Activated CD4-positive, alpha-beta T cell treated with anti-CD3 and anti-CD28 coated beads, Interleukin-2, amount 50 U/mL, for 4 hours (primary cell): Measurements from ENCODE around the gene MEF2D.

Source experiments
- DNase-seq, 2 experiments: peaks; one replicate each; pipeline ENCODE4 v3.0.0-alpha.2; 2020

Gene MEF2D

DNA sequence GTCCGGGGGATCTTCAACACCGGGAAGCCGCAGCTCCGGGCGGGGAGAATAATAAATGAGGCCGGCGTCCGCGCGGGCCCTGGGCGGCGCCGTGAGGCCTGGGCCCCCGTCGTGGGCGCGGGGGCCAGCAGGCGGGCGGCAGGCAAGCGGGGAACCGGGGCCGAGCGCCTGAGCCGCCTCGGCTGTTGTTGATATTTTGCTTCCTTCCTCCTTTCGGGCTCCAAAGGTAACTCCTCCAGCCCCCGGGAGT lies at the start of gene MEF2D:
TSS of gene MEF2D (minus strand) at position 233 of the 250 bp plus-strand sequence. CDS start 17,483 bp downstream, outside the sequence.
- DNase-seq = no peak

DNA sequence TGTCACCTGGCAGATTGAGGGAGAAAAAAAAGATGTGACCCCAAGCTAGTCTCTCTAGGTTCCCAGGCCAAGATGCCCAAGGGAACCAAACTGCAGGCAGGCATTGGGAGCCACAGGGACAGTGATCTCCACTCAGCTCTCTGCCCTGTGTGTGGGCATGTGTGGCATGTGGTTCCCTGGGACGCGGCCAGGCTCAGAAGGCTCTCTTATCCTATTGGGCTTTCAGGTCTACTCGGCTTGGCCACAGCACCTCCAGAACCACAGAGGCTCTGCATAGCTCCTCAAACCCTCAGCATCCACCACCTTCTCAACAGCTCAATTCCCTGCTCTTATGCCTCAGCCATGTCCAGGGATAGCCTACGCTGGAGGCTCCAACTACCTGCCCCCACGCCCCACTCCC lies 49.8 kb upstream of the MEF2D start:
- DNase-seq = no peak

DNA sequence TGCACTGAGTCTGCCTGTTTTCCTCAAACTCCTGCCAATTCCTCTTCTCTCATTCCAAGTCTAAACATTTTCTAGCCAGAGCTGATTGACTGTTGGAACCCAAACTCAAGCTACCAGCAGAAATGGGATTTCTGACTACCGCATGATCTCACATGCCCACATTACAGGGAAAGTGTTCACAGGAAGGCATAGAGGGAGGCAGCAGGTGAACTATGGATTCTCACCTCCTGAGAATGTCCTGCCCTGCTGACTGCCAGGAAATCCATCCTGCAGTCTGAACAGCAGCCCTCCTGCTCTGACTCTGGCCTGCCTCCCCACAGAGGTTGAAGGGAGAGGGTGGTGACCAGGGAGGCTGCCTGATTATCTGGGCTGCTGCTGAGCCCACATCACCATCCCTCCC lies 49.3 kb upstream of the MEF2D start:
- DNase-seq = no peak

DNA sequence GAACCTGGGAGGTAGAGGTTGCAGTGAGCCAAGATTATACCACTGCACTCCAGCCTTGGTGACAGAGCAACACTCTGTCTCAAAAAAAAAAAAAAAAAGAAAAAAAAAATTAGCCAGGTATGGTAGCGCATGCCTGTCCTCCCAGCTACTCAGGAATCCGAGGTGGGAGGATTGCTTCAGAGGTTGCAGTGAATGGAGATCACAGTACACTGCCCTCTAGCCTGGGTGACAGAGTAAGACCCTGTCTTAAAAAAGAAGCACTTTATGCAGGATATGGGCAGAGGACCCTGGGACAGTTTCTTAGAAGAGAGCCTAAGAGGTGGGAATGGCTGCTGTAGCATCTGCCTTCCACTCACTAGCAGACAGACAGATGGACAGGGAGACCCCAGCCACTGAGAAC lies 48.8 kb upstream of the MEF2D start:
- no peak for DNase-seq

DNA sequence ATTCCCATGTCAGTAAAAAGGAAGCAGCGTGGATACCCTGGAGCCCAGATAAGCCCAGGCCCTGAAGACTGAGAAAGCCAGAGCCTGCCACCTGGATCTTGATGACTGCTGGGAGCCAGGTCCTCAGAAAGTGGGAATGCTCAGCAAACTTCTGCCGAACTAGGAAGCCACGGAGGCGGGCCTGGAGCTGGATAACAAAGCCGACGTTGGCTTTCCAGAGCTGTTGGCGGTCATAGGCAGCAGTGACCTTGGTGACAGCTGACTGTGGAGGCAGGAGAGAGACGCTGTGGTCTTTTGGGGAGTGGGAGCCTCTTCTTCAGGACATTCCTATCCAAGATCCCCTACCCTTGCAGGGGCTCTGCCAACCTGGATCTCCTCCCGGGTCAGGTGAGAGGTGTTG lies 47.4 kb upstream of the MEF2D start:
- DNase-seq = no peak

DNA sequence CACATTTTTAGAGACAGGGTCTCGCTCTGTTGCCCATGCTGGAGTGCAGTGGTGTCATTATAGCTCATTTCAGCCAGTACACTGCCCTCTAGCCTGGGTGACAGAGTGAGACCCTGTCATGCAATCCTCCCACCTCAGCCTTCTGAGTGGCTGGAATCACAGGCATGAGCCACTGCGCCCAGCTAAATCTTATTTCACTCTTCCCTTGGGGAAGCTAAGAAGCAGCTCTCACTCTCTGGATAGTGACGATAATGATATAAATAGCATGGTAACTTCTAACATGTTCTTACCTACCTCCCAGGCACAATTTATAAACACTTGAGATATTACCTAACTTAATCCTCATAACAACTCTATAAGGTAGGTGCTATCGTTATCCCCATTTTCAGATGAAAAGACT lies 46.9 kb upstream of the MEF2D start:
- no peak for DNase-seq

DNA sequence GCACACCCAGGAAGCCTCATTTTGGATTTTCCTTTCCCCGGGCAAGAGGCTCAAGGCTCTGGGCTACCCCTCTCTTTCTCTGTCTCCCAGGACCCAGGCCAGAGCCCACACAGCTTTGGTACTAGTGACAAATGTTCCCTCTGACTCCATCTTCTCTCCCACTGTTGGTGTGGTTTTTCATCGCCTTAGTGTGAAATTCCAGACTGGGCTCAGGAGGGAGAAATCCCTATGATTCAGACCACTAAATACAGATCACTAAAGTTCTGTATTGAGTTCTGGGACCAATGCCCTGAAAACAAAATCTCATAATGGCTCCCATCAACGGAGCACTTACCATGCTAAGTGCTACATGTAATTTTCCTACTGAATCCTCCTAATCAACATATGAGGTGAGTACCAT lies 45.7 kb upstream of the MEF2D start:
- DNase-seq = no peak

DNA sequence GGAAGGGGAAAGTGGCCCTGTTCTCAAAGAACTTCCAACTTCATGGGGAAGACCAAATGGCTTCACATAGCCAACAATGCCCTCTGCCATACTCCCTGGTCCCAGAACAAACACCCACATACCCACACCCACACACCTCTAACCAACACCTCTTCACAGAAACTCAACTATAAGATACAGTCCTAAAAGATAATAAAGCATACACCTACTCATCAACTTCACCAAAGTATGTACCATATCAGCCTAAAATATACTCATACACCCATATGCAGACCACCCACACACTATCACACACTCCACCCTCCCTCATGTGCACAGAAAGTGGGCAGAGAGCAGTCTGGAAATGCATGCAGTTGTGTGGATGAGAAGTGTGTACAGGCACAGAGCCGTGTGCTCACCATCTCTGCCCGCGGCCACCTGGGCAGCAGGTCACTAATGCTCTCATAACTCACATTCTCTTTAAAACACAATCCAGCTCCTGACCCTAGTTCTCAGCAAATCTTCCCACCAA lies 44.1 kb upstream of the MEF2D start:
- no peak for DNase-seq

DNA sequence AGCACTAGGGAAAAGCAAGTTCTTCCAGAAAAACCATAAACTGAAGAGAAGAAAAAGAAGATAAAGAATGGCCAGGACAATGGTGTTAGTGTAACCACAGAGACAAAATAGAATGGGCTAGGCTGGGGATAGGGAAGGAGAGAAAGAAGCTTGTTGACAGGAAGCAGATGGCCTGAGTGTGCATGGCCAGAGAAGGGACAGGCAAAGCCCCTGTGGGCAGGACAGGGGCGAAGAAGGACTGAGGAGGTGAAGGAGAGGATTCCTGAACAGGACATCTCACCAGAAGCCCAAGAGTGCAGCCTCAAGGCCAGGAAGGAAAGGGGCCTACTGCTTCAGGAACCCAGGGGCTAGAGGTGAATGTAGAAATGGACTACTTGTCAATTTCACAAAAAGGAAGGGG lies 42.5 kb upstream of the MEF2D start:
- DNase-seq = no peak

DNA sequence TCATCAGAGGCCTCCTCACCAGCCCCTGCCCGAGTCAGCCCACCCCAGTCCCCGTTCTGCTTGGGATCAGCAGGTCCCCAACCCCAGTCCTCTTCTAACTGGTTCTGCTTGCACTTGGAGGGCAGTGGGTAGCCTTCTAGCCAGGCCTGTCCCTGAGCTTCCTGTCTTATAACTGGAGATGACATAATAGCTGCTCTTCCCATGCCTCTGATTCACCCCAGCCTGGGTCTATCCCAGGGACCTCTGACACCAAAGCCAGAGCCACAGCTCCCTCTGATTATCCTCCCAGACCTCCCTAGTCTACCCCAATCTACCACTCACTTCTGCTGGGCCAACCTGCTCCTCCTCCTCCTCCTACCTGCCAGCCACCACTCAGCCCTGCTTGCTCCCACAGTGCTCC lies 40.4 kb upstream of the MEF2D start:
- no peak for DNase-seq

DNA sequence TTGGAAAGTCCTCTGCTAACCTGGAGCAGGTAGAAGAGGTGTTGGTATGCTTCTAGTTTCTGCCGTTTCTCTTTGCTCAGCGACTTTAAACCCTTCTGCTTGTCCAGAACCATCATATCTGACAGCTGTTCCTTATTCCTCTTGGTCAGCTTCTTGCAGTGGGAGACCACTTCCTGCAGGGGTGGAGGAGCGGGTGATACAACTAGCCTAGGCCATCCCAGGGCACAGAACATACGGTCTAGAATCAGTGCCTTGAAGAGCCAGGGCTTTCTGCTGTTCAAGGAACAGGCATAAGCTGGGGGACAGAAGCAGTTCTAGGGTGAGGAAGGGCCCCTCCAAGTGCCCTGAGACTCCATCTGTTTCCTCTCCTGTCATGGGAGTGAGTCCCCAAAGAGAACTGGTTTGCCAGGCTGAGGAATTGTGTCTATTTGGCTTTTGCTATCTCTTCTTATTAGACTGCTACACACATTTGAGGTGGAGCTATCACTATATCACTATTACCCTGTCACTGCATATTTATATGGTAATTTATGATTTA lies 39.3 kb upstream of the MEF2D start:
- no peak for DNase-seq

DNA sequence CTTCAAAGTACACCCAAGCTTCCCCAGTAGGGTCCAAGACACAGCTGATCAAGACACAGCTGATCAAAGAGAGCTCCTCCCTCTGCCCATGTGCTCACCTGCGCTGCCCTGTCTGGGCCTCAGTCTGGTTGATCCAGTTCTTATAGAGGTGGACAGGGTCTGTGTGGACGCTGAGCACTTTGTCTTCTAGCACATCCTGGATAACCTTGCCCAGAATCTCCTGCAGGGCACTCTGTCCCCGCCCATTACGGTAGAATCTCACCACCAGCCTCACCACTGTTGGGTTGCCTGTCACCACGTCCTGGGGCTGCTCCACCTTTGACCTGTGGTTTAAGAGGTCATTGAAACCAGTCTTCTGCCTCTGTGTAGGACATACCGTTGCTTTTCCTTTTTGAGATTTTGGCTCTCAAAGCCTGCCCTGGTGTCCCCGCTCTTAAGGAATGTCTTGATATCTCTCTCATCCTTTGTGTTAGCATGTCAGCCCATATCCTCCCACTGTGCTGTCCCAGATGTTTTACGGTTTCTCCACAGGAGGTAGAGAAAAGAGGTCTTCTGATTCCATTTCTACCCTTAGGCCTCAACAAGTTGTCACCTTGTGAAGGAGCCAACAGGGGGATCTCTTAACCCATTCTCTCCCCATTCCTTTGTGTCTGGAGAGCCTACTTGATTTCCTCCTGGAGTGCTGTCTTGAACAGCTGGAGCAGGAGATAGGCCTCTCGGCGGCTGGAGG lies 38.3 kb upstream of the MEF2D start:
- no peak for DNase-seq

DNA sequence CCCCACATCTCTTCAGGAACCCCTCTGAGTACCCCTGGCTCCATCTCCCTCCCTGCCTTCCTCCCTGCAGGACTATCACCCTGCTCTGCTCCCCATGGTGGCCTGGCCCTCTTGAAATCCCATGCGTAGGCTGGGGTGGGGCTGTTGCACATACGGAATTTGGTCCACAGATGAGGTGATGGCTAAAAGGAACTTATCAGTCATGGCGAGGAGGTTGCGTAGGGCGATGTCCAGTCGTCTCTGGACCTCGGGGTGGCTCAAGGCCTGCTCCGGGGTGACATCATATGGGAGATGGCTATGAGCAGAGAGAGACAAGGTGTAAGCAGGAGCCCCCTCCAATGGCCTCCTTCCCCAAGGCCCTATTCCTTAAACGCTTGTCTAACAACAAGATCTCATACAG lies 36.5 kb upstream of the MEF2D start:
- DNase-seq = no peak

DNA sequence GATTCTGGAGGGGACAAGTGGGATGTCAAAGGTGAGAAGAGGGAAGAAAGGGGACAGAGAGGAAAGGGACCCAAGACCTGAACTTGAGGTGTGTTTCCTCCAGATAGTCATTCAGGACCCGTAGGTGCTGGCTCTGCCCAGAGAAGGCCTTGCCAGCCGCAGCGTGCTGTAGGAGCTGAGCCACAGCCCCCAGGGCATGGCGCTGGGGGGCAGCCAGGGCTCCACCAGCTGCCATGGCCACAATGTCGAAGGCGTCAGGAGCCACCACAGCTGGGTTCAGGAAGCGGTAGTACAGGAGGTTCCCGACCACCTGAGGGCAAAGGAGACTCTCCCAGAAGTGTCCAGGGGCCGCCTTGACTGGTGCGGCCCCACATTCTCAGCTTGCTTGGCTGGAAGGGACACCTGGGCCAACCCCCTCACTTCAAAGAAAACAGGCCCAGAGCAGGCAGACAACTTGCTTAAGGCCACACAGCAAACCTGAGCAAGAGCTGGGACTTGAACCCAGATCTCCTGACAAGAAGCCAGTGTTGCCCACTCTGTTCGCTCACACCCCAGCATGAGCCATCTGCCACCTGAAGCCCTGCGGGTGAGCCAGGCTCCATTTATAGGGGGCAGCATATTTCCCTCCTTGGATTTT lies 34.0 kb upstream of the MEF2D start:
- no peak for DNase-seq

DNA sequence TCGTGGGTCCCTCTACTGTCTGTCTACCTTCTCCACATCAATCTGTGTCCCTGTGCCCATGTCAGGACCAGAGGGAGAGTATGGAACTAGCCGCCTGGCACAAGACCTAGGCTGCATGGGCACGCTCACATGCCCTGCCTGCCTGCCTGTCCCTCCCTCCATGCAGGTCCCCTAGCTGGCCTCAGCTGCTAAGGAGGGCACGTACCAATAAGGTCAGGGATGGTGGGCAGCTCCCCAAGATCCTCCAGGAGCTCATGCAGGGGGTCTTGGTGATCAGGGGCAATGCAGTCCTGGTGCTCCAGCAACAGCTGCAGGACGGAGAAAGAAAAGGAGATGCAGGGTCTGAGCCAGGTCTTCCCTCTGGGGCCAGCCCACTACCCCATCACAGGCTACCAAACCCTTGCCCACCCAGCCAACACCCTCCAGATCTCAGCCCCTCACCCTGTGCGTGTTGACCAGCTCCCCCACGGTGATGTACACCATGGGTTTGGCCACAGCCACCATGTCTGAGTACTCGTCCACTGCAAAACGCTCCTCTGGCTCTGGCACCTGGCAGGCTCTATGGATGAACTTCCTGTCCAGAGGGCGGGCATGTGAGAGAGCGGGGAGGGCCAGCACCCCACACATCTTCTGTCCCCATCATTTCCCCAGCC lies 33.1 kb upstream of the MEF2D start:
- no peak for DNase-seq

DNA sequence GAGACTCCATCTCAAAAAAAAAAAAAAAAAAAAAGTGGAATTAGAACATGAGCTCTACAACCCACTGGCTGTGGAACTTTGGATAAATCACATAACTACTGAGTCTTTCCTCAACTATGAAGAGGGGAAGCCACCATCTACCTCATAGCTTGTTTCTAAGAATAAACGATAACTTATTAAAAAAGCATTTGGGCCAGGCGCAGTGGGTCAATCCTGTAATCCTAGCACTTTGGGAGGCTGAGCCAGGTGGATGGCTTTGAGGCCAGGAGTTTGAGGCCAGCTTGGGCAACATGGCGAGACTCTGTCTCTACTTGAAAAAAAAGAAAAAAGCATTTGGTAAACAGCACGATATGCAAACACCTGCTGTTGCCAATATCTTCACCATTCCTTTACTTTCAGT lies 31.8 kb upstream of the MEF2D start:
- DNase-seq = no peak

DNA sequence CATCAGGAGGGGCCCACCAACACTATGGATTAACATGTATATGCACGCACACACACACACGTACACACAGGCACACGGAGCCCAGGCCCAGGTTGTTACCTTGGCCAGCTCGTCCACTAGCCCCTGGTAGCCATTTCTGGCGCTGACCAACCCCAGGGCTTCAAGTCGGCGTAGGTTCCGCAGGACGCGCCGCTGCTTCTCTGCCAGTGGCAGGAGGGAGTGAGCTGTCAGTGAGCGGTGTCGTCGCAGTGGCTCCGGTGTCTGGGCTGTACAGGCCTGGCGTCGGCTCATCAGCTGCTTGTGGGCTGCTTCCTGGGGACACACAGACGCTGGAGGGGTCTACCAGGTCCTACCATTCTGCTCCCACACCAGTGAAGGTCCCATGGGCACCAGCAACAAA lies 29.4 kb upstream of the MEF2D start:
- DNase-seq = no peak

DNA sequence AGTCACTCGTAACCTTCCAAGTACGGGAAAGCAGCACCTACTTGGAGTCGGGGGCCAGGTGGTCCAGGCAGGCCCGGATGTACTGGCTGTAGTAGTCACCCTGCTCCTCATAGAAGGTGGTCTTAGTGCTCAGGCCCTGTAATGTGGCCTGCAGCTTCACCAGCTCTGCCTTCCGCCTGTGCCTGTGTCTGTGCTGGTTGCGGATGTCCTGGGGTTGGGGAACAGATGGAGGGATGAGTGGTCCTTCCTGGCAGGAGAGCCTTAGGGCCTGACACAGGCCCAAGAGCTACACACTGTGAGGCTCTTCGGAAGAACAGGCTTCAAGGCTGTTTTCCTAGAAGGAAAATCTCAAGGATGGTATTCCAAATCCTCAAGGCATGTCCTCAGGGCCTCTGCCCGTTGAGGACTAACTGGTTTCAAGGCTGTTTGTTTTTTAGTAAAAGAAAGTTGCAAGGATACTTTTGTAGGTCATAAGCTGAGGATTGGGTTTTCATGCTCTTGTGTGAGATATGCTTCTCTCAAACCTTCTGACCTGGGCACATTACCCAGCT lies 28.4 kb upstream of the MEF2D start:
- DNase-seq = no peak

DNA sequence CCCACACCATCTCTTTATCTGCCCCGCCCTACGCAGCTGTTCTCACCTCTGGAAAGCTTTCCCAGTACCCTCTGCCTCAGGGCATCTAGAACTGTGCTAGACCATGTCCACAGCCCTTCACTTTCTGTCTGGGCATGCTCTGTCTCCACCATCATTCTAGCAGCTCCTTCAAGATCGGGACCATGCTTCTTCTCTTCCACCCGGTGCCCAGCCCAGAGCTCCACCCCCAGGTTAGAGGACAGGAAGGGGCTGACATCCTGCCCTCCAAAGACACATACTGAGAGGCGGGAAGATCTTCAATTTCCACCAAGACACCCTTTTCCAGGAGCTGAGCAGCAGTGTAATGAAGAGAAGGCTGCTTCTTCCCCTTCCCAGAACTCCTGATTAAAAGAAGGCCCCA lies 27.7 kb upstream of the MEF2D start:
- DNase-seq = no peak

DNA sequence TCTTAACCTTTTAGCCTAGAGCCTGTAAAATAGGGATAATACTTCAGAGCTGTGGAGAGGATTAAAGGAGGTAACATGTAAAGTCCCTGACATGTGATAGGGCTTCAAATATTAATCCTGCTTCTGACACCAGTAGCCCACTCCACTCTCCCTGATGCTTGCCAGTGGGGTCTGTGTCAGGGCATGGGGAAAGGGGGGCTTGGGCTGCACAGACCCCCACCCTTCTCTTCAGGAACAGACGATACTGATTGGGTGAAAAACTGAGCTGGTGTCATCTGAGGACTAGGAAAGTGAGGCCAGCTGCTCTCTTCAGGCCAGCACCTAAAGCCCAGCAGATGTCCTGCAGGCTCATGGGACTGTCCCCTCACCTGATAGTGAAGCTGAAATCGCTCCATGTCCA lies 27.0 kb upstream of the MEF2D start:
- no peak for DNase-seq

DNA sequence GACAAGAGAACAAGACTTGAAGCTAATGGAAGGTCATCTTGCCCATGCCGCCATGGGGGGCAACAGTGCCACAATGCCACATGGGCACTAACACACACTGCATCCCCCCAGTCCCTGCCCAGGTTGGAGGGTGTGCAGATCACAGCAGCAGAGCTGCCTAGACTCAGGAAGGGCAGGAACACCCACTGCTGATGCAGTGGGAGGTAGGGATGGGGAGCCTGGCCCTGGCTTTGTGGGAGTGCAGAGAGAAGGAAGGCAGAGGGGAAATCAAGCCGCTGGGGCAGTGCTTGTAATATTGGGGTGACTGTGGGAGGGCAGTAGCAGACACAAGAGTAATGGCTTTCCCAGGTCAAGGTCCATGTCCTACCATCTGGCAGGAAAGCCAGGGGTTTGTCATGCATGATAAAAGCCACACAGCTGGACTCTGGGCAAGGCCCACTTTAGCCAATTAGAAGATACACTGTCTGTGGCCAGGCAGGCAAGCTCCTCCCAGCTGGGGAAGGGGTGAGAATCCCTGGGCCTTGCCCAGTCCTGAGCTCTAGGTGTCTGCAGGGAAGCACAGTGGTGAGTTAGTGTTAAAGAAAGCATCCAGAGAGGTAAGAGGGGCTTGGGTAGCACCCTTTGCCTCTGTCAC lies 25.4 kb upstream of the MEF2D start:
- DNase-seq = no peak

DNA sequence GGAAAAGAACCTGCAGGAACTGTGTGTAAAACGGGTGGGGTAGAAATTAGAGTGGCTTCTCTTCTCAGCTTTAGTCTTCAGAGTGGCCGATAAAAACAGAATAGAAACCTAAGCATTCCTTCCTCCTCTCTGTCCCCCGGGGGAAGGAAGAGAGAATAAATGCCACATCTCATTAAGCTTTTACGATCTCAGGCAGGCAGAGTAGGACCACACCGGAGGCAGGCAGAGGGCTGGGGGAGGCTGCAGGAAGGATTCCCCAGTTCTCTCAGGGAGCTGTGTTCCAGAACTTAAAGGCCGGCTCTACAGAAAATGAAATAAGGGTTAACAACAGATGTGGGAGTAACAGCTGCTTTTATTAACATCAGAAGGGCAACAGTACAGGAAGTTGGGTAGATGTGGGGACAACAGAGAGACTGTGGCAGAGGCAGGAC lies 24.5 kb upstream of the MEF2D start:
- DNase-seq = no peak

DNA sequence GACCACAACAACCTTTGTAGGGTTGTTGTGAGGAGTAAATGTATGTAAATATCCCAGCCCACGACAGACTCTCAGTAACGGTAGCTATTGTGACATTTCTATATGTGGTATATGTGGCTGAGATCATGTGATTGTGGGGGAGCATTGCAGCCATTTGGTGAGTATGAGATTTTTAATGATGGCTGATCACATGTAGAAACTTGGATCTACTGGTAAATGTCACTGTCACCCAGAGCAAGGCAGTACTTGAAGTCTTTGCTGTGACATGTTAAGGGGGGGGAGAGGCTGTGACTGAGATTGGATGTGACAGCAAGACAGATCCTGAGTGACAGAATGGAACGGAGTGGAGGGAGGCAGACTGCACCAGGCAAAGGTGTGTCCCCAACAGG lies 23.9 kb upstream of the MEF2D start:
- no peak for DNase-seq
